RWPE1 (cell line): Measurements from ENCODE around the gene CCDC138.

Experiments
- CTCF ChIA-PET: fragments of 350-600 bp; sonication (Branson Sonifier 250); formaldehyde crosslinking; extraction: SDS; loops from one replicate; lab custom pipeline; 2021; lab: Yijun Ruan, JAX
- POLR2A ChIA-PET: fragments of 400-600 bp; formaldehyde crosslinking; extraction: SDS; loops from one replicate; lab custom pipeline; 2020; ENCODE audit warnings: antibody characterized with exemption; ENCODE audit not compliant: low non-redundant PET; lab: Yijun Ruan, JAX
- DNase-seq: peaks from one replicate; pipeline ENCODE4 v3.0.0; 2012; ENCODE audit warnings: low spot score
- H3K27ac ChIP-seq: fragments of 450-650 bp; 2 replicates; pipeline ENCODE4 v1.5.1; 2017
- CTCF ChIP-seq: fragments of 450-650 bp; conservative IDR thresholded peaks from 2 replicates; pipeline ENCODE4 v1.5.1; 2017; ENCODE audit warnings: low read depth, mild to moderate bottlenecking

Gene CCDC138

DNA sequence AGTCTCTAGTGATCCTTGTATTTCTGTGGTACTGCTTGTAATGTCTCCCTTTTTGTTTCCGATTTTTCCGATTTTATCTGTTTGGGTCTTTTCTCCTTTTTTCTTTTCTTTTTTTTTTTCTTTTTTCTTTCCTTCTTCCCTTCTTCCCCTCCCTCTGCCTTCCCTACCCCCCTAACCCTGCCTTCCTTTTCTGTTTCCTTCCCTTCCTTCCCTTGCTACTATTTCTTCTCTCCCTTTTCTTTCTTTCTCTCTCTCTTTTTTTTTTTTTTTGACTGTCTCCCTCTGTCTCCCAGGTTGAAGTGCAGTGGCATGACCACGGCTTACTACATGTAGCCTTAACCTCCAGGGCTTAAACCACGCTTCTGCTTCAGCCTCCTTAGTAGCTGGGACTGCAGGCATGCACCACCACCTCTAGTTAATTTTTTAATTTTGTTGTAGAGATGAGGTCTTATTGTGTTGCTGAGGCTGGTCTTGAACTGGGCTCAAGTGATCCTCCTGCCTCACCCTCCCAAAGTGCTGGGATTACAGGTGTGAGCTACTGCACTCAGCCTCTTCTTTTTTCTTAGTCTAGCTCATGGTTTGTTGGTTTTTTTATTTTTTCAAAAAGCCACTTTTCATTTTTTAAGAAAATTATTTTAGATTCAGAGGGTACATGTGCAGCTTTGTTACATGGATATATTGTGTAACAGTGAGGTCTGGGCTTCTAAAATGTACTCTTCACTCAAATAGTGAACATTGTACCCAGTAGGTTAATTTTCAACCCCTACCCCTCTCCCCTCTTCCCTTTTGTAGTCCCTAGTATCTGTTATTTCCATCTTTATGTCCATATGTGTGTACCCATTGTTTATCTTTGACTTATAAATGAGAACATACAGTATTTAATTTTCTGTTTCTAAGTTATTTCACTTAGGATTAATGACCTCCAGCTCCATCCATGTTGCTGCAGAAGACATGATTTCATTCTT is 24.7 kb downstream of the CCDC138 start:
- no peak for DNase-seq
- H3K27ac ChIP-seq, result no peak overlapping the region
- CTCF ChIA-PET, result no interaction called here
- TF ChIP-seq CTCF, result no peak
- POLR2A ChIA-PET, result no interaction called here

DNA sequence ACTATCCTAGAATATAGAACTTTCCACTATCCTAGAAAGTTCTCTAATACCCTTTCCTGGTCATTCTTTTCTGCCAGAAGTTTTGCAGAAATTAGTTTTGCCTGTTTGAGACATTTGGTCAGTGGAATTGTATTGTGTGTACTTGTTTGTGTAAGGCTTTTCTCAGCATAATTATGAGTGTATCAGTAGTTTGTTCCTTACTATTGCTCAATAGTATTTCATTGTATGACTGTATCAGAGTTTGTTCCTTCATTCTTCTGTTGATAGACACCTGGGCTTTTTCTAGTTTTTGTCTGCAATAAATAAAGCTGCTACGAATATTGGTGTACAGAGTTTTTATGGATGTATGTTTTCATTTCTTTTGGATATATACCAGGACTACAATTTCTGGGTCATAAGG is 27.2 kb downstream of the CCDC138 start:
- no peak for TF ChIP-seq CTCF
- POLR2A ChIA-PET, result no interaction called here
- DNase-seq, result no peak
- CTCF ChIA-PET, result no interaction called here
- H3K27ac ChIP-seq, result no peak overlapping the region

GRCh38 chr2:108820482-108820881 is 33.9 kb downstream of the CCDC138 start:
- ChIA-PET POLR2A (no interaction called here), CTCF (interaction anchor here (0.5 kb wide), 1 partner anchor 134 kb away, joined by 4 read pairs; no protein-coding TSS in a partner anchor)
- DNase-seq, result no peak
- no peak overlapping the region for H3K27ac ChIP-seq
- TF ChIP-seq CTCF, result no peak

- no peak for DNase-seq
- TF ChIP-seq CTCF, result no peak
- POLR2A ChIA-PET, result no interaction called here
- CTCF ChIA-PET, result no interaction called here
- no peak overlapping the region for H3K27ac ChIP-seq
These were observed 36.7 kb downstream of the CCDC138 start for GRCh38 chr2:108823286-108823685.

DNA sequence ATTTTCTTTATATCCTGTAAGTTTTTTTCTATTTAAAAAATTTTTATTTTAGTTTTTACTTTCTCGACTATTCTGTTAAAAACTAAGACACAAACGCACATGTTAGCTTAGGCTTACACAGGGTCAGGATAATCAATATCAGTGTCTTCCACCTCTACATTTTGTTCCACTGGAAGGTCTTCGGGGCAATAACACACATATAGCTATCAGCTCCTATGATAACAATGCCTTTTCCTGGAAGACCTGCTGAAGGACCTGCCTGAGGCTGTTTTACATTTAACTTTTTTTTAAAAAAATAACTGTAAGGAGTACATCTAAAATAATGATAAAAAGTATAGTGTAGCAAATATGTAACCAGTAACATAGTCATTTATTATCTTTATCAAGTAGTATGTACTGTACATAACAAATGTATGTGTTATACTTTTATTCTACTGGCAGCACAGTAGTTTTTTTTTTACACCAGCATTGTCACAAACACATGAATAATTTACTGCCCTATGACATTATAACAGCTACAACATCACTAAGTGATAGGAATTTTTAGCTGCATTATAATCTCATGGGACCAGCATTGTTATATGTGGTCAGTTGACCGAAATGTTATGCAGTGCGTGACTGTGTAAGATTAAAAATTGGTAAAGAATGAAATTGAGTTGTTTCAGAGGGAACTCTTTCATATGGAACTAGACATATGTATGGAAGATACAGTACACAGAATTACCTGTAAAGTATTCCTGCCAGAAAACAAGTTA is 37.9 kb downstream of the CCDC138 start:
- POLR2A ChIA-PET, result no interaction called here
- CTCF ChIA-PET, result no interaction called here
- no peak for TF ChIP-seq CTCF

DNA sequence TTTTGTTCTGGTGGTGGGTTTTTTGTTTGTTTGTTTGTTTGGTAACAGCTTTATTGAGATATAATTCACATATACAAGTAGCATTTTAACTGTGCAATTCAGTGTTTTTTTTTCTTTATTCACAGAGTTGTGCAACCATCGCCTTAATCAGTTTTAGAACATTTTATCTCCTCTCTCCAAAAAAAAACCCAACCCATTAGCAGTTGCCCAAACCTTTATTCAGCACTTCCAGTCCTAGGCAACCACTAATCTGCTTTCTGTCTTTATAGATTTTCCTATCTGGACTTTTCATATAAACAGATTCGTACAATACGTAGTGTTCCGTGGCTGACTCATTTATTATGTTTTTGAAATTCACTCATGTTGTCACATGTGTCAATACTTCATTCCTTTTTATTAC is 38.7 kb downstream of the CCDC138 start:
- no peak overlapping the region for H3K27ac ChIP-seq
- TF ChIP-seq CTCF, result no peak
- no peak for DNase-seq
- POLR2A ChIA-PET, result no interaction called here
- CTCF ChIA-PET, result no interaction called here

More for the DNA sequence above, 37.9 kb downstream of the CCDC138 start:
- no peak overlapping the region for H3K27ac ChIP-seq
- no peak for DNase-seq
